Measurements from ENCODE around the gene MTARC2. TPM values are rescaled to one million over a fixed set of nuclear protein-coding genes. Genes with fewer than 3 reads are reported as not detected.
A peak's percentile ranks its signal among the peaks of the same experiment; 100 is the strongest.

The MTARC2 gene
- total RNA-seq, 4 donors from 2014 or later: 15.6 to 22.9 (median 20.5) TPM

- Histone ChIP-seq H3K4me1 (peaks cover 3 to 8% (median 6%) of the 10 kb centered on the region in 4 donors), H3K9me3 (no peaks in the 10 kb centered on the region), H3K4me3 (no peak overlapping the region), H3K36me3 (peaks cover 0 to 63% (median 42%) of the 10 kb centered on the region in 4 donors), H3K27me3 (no peaks in the 10 kb centered on the region), H3K27ac (replicated peaks in 1 of 4) (no peak overlapping the region)
- DNase-seq (ENCODE audit: extremely low spot score): peak; percentile 95
- 30% methylated on average over 18 of the region's 19 CpGs for WGBS
- intact Hi-C loops (cut with DNase I): loop anchor here (5.0 kb wide), 1 partner anchor 85 kb away; the partner anchor contains the start of gene C1orf115
- TF ChIP-seq EP300 (IDR thresholded peaks at IDR 0.05) (no peak), POLR2A (IDR thresholded peaks at IDR 0.05; ENCODE audit: low read depth) (no peak), CTCF (IDR thresholded peaks at IDR 0.05) (peak; percentile 82 to 93 (median 91)), POLR2AphosphoS5 (IDR thresholded peaks at IDR 0.05) (peak in 1 of 2 donors; percentile 35)
These were observed 28.7 kb downstream of the MTARC2 start for GRCh38 chr1:220776720-220777326.

- Histone ChIP-seq H3K27me3 (no peaks in the 10 kb centered on the region), H3K36me3 (peaks cover 0 to 53% (median 34%) of the 10 kb centered on the region in 4 donors), H3K27ac (replicated peaks in 1 of 4) (no peak overlapping the region), H3K9me3 (no peaks in the 10 kb centered on the region), H3K4me1 (peaks cover 15 to 32% (median 30%) of the 10 kb centered on the region in 4 donors), H3K4me3 (no peak overlapping the region)
- 89% methylated on average over 3 of the region's 3 CpGs for WGBS
- intact Hi-C loops (cut with DNase I): no loop called here
- no peak for TF ChIP-seq EP300 (IDR thresholded peaks at IDR 0.05)
- no peak for DNase-seq (ENCODE audit: extremely low spot score)
These were observed 35.3 kb downstream of the MTARC2 start for GRCh38 chr1:220783453-220783852.

- Histone ChIP-seq H3K9me3 (no peaks in the 10 kb centered on the region), H3K36me3 (peaks cover 0 to 48% (median 28%) of the 10 kb centered on the region in 4 donors), H3K4me3 (no peak overlapping the region), H3K27ac (replicated peaks in 1 of 4) (no peak overlapping the region), H3K27me3 (no peaks in the 10 kb centered on the region), H3K4me1 (peaks cover 15 to 36% (median 36%) of the 10 kb centered on the region in 4 donors)
- no peak for DNase-seq (ENCODE audit: extremely low spot score)
- 92% methylated on average over 4 of the region's 4 CpGs for WGBS
- TF ChIP-seq EP300 (IDR thresholded peaks at IDR 0.05) (no peak), CTCF (IDR thresholded peaks at IDR 0.05) (no peak), POLR2AphosphoS5 (IDR thresholded peaks at IDR 0.05) (no peak), POLR2A (IDR thresholded peaks at IDR 0.05; ENCODE audit: low read depth) (no peak)
- intact Hi-C loops (cut with DNase I): no loop called here
These were observed 36.6 kb downstream of the MTARC2 start for GRCh38 chr1:220784751-220785150.

- Histone ChIP-seq H3K4me3 (peak overlapping the region in 3 of 4 donors; percentile 59 to 74 (median 68)), H3K36me3 (peaks cover 0 to 43% (median 22%) of the 10 kb centered on the region in 4 donors), H3K27me3 (no peaks in the 10 kb centered on the region), H3K9me3 (no peaks in the 10 kb centered on the region), H3K27ac (replicated peaks in 1 of 4) (peak overlapping the region; percentile 64 to 74 (median 70)), H3K4me1 (peaks cover 15 to 39% (median 36%) of the 10 kb centered on the region in 4 donors)
- TF ChIP-seq POLR2AphosphoS5 (IDR thresholded peaks at IDR 0.05) (no peak), EP300 (IDR thresholded peaks at IDR 0.05) (no peak), POLR2A (IDR thresholded peaks at IDR 0.05; ENCODE audit: low read depth) (no peak), CTCF (IDR thresholded peaks at IDR 0.05) (no peak)
- DNase-seq (ENCODE audit: extremely low spot score): no peak
- 94% methylated on average over 11 of the region's 11 CpGs for WGBS
- intact Hi-C loops (cut with DNase I): no loop called here
These were observed 37.3 kb downstream of the MTARC2 start for GRCh38 chr1:220785166-220786056.

GRCh38 chr1:220786057-220786336 is 37.9 kb downstream of the MTARC2 start:
- no peak for DNase-seq (ENCODE audit: extremely low spot score)
- Histone ChIP-seq H3K4me1 (peaks cover 21 to 43% (median 39%) of the 10 kb centered on the region in 4 donors), H3K27ac (replicated peaks in 1 of 4) (peak overlapping the region; percentile 64 to 74 (median 70))

More at GRCh38 chr1:220786057-220786336, 37.9 kb downstream of the MTARC2 start:
- no peaks in the 10 kb centered on the region for H3K9me3 ChIP-seq
- intact Hi-C loops (cut with DNase I): no loop called here
- H3K27me3 ChIP-seq: no peaks in the 10 kb centered on the region
- peaks cover 0 to 40% (median 21%) of the 10 kb centered on the region in 4 donors for H3K36me3 ChIP-seq
- WGBS: 40% methylated on average over 5 of the region's 13 CpGs
- peak overlapping the region; percentile 59 to 74 (median 68) for H3K4me3 ChIP-seq
- TF ChIP-seq POLR2AphosphoS5 (IDR thresholded peaks at IDR 0.05) (no peak), EP300 (IDR thresholded peaks at IDR 0.05) (no peak), CTCF (IDR thresholded peaks at IDR 0.05) (no peak), POLR2A (IDR thresholded peaks at IDR 0.05; ENCODE audit: low read depth) (no peak)

All from esophagus muscularis mucosa (tissue), 4 donors.